Colonic mucosa (tissue), 4 donors: ENCODE measurements around the gene ANKRD53. TPM values are rescaled to one million over a fixed set of nuclear protein-coding genes. Genes with fewer than 3 reads are reported as not detected.

Experiments
- DNase-seq: peaks from one replicate; pipeline ENCODE4 v3.0.0-alpha.2; 2020
- H3K27ac ChIP-seq: fragments of 200-600 bp; one replicate; pipeline ENCODE4 v1.8.0; 2021
- H3K27me3 ChIP-seq: fragments of 200-600 bp; one replicate; pipeline ENCODE4 v1.8.0; 2021
- H3K36me3 ChIP-seq: fragments of 200-600 bp; one replicate; pipeline ENCODE4 v1.8.0; 2021
- H3K4me1 ChIP-seq: fragments of 200-600 bp; one replicate; pipeline ENCODE4 v1.8.0; 2021; ENCODE audit warnings: mild to moderate bottlenecking
- H3K4me3 ChIP-seq: fragments of 200-600 bp; one replicate; pipeline ENCODE4 v1.8.0; 2021
- H3K9ac ChIP-seq, 2 donors: one replicate each; pipeline ENCODE4 v1.7.0; 2013; ENCODE audit warnings: control low read depth in 2 of 2, low read depth in 2 of 2, low read length in 2 of 2
- H3K9me3 ChIP-seq: fragments of 200-600 bp; one replicate; pipeline ENCODE4 v1.8.0; 2021
- intact Hi-C: fragments of 100-400 bp; cut with DNase I; formaldehyde crosslinking; loops from one replicate; pipeline ENCODE4 v1.14.1; 2022
- total RNA-seq, 2 donors: library from RNA; stranded (reverse); fragmentation: NEBNext Ultra II Directional in 1 of 2; extraction: Animal tissue kit (Norgen Biotek cat#: 25700) in 1 of 2; gene quantifications; one replicate each; pipeline ENCODE4 v1.2.1, GENCODE V29; 2021
- TF ChIP-seq, protein P1 (sequence below): fragments of 200-600 bp; IDR thresholded peaks from one replicate; pipeline ENCODE4 v1.8.0; 2022; ENCODE audit warnings: antibody characterized with exemption, mild to moderate bottlenecking
- donor health status: healthy.
- donor health status: DM: no; HTN: no; CAD: no.
- donor health status: DM: no; HTN: no; CAD: no.

Gene ANKRD53, protein sequence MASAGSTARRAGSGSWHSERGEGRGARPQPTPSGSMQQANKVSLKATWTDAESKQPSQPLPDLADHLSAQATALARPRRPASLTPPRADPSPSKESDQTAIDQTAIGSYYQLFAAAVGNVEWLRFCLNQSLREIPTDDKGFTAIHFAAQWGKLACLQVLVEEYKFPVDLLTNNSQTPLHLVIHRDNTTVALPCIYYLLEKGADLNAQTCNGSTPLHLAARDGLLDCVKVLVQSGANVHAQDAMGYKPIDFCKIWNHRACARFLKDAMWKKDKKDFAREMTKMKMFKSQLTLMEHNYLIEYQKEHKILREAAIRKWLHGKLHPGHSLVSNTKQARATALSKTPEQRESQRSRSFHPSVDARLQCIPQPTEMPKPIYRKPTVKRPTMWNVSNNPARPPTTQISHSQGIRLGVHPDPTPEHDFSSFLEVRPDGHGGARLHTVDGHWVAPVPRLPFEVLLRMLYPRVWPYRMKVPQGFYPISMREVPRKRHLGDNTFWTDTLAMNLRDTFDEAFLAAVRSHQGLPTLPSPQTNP
- total RNA-seq: under 1 TPM in 1 of 2 donors, not detected in 1; 0.40 TPM

DNA sequence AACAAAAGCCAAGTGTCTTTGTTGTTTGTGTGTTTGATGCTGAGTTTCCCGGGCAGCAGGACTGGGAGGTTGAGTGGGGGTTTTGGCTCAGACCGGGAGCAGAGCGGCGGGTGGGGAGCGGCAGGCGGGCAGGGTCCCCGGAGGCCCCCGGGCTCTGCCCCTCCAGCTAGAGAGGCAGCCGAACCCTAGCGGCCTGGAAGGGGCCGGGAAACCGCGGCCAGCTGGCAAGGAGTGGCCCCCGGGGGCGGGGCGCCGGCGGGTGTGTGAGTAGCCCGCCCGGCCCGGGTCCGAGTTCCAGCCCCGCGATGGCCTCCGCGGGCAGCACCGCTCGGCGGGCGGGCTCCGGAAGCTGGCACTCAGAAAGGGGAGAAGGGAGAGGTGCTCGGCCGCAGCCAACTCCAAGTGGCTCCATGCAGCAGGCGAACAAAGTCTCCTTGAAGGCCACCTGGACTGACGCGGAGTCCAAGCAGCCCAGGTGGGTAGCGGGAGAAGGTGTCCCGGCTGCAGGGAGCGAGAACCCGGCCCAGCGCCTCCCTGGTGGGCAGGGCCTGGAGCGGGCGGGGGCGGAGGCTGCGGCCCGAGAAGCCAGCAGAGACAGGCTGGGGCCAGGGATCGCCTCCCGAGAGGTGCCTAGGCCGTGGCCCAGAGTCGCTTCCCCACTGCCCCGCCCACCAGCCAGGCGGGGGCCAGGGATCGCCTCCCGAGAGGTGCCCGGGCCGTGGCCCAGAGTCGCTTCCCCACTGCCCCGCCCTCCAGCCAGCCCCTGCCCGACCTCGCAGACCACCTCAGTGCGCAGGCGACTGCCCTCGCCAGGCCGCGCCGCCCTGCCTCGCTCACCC, at the start of gene ANKRD53:
Gene ANKRD53 (plus strand): TSS at position 290 of the 839 bp plus-strand sequence. CDS start 16 bp downstream, at position 306.
- TF ChIP-seq, protein P1, sequence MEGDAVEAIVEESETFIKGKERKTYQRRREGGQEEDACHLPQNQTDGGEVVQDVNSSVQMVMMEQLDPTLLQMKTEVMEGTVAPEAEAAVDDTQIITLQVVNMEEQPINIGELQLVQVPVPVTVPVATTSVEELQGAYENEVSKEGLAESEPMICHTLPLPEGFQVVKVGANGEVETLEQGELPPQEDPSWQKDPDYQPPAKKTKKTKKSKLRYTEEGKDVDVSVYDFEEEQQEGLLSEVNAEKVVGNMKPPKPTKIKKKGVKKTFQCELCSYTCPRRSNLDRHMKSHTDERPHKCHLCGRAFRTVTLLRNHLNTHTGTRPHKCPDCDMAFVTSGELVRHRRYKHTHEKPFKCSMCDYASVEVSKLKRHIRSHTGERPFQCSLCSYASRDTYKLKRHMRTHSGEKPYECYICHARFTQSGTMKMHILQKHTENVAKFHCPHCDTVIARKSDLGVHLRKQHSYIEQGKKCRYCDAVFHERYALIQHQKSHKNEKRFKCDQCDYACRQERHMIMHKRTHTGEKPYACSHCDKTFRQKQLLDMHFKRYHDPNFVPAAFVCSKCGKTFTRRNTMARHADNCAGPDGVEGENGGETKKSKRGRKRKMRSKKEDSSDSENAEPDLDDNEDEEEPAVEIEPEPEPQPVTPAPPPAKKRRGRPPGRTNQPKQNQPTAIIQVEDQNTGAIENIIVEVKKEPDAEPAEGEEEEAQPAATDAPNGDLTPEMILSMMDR: no peak
- peak; percentile 36 for DNase-seq
- Histone ChIP-seq H3K27me3 (no peaks in the 10 kb centered on the region), H3K9ac (peak within 1 kb of the TSS; percentile 63 to 67), H3K36me3 (no peaks in the 10 kb centered on the region), H3K9me3 (no peaks in the 10 kb centered on the region), H3K27ac (peak within 1 kb of the TSS; percentile 28), H3K4me3 (peak within 1 kb of the TSS; percentile 56), H3K4me1 (no peaks in the 10 kb centered on the region)
- intact Hi-C loops: no loop called here

DNA sequence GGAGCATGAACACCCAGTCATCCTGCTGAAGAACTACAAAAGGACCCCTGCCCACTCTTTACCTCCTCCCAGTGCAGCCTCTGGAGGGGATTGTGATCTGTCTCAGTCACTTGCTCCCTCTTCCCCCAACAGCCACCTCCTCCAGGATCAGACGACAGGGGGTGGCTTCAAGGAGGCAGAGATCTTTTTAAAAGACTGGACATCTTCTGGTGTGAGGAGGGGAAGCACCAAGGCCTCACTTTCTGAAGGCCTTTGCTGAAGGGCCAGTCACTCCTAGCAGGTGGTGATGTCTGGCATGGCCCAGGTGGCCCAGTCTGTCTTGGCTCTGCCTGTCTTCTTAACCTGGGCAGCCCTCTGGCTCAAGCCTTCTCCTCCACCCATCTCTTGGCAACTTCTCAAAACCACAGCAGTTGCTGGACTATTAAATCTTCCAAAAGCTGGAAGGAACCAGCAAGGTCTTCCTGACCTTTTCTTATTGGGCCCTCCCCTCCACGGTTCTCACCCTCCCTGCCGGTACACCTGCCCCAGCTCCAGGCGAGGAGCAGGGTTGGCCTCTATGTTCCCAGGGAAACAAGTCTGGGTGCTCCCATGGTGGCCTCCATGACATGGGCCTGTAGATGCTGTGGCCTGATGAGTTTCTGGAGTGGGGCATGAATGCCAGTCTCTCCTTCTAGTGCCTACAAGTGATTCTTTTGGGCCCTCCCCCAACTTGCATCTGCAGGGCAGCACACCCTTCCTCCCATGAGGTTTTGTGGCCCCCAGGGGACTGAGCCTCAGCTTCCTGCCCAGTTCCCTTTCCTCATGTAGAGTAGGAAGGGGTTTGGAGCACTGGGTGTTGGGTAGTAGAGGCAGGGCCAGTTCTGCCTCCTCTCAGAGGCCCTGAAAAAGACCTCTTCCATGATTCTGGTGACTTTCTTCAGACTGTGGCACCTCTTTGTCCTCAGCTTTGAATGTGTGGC, 47.8 kb upstream of the ANKRD53 start:
- no peak overlapping the region for H3K9ac ChIP-seq
- H3K4me1 ChIP-seq: no peaks in the 10 kb centered on the region
- peak; percentile 13 for DNase-seq
- intact Hi-C loops: no loop called here
- no peaks in the 10 kb centered on the region for H3K27me3 ChIP-seq
- H3K4me3 ChIP-seq: no peak overlapping the region
- no peak overlapping the region for H3K27ac ChIP-seq
- H3K9me3 ChIP-seq: no peaks in the 10 kb centered on the region
- H3K36me3 ChIP-seq: no peaks in the 10 kb centered on the region
- TF ChIP-seq, protein P1: no peak

DNA sequence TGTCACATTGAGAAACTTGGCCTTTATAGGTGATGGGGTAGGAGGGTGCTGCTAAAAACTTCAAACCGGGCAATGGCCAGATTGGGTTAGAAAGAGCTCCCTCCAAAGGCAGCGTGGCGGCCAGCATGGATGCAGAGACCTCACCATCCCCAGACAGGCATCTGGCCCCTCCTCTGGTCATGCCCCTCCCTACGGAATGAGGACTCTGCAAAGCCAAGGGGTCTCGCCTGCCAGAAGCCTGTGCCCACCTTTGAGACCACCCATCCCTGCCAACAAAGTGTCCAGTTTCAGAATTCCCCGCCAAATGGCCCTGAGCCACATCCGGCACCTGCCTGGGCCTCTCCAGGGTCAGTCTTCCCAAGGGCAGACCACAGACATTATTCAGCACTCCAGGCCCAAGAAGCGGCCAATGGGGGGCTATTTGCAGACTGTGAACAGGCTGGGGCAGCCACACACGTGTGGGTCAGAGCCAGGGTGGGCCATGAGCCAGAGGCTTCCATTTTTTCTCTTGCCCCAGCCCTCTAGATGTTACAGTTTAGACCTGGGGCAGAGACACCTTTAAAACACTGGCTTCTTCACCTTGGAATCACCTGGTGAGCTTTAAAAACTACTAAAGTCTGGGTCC, 46.9 kb upstream of the ANKRD53 start:
- DNase-seq: peak; percentile 7

DNA sequence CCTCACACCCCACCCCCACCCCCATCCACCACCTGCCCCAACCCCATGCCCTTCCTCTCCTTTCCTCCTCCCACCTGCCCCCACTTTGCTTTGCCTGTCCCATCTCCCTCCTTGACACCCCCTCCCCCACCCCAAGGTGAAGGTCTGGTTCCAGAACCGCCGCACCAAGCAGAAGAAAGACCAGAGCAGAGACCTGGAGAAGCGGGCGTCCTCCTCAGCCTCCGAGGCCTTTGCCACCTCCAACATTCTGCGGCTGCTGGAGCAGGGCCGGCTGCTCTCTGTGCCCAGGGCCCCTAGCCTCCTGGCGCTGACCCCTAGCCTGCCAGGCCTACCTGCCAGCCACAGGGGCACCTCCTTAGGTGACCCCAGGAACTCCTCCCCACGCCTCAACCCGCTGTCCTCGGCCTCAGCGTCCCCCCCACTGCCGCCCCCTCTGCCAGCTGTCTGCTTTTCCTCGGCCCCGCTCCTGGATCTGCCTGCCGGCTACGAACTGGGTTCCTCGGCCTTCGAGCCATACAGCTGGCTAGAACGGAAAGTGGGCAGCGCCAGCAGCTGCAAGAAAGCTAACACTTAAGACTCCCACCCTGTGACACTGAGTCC, 45.7 kb upstream of the ANKRD53 start:
- intact Hi-C loops: no loop called here
- DNase-seq: peak; percentile 11
- Histone ChIP-seq H3K4me1 (no peaks in the 10 kb centered on the region), H3K27me3 (no peaks in the 10 kb centered on the region), H3K4me3 (no peak overlapping the region), H3K9ac (no peak overlapping the region), H3K9me3 (no peaks in the 10 kb centered on the region), H3K27ac (no peak overlapping the region), H3K36me3 (no peaks in the 10 kb centered on the region)
- TF ChIP-seq, protein P1: no peak

More for the DNA sequence above, 46.9 kb upstream of the ANKRD53 start:
- no peak overlapping the region for H3K9ac ChIP-seq
- H3K9me3 ChIP-seq: no peaks in the 10 kb centered on the region
- TF ChIP-seq, protein P1: no peak
- no peaks in the 10 kb centered on the region for H3K36me3 ChIP-seq
- no peaks in the 10 kb centered on the region for H3K4me1 ChIP-seq
- no peaks in the 10 kb centered on the region for H3K27me3 ChIP-seq
- no peak overlapping the region for H3K27ac ChIP-seq
- H3K4me3 ChIP-seq: no peak overlapping the region
- intact Hi-C loops: no loop called here
